ENCODE results near the gene PRDM2.

GRCh38 chr1:13733711-13734110, 33.7 kb downstream of the PRDM2 start:
- no peak for TF ChIP-seq CTCF (IDR thresholded peaks at IDR 0.05)
- no peak for TF ChIP-seq POLR2A (IDR thresholded peaks at IDR 0.05)
- TF ChIP-seq POLR2AphosphoS5 (IDR thresholded peaks at IDR 0.05): no peak

Data from suprapubic skin (tissue), 4 donors.